HuH-7.5 (cell line): Measurements from ENCODE around the gene KCNJ10.

Experiments used
- DNase-seq: peaks from one replicate; pipeline ENCODE4 v3.0.0; 2011; ENCODE audit warnings: low spot score

KCNJ10 gene

DNA sequence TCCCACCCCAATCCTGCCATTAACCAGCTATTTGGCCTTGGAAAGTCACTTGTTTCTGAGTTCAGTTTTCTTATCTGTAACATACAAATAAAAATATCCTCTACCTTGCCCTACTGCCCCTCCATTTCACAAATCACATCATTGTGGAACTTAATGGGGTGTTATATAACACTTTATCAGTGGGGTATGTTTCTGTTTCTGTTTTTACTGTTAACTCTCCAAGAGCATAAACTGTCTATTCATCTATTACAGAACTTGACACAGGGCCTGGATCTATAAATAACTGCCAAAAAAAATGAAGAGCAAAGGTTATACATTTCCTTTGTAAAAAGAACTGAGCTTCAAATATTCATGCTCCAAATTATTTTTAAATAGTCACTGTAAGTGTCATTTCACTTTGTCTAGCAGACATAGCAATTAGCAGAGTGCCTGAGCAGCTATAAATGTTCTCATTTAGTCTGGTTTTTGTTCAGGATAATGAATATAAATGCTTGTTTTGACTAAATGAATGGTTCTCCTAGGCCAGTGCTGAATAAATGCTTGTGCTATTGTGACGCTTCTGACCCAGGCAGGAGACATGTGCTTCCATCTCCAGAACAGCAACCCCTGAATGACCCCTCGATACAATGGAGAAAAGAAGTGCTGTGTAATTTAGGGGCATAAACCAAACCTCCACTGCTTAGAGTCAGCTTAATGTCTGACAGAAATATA is 45.6 kb downstream of the KCNJ10 start:
- no peak for DNase-seq

DNA sequence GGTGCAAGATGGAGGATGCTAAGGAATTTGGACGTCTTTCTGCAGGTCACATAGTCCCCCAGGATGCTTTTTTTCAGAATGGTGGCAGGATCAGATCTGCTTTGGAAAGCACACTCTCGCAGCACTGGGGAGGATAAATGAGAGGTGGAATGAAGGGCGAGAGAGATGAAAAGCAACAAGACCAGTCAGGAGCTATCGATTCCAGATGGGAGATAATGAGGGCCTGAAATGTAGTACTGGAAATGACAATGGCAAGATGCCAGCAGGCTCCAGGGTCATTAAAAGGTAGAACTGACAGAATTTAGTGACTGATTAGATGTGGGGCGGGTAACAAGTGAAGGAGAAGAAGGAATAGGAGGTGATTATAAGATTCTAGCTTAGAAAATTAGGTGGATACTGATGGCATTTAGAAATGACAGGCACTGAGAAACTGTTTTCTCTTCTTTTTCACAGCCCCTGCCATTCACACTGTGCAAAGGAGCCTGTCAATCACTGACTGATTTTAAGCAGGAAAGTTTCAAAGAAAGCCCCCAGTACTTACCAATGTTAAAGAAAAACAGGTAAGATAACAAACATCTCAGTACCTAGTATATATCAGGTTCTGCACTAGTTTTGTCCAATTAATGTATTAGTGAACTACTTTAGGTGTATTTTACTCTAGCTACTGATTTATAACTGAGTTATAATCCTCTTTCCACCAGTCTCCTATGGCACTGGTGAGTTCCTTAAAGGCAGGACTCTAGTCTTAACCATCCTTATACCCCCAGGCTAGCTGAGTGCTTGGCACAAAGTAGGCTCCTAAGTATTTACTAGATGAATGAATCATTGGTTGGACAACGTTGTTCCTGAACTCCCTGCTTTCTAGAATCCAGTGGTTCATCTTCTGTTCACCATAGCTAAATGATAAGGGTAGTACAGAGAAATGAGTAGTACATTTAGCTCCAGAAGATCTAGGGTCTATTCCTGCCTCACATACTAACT is 47.3 kb downstream of the KCNJ10 start:
- no peak for DNase-seq

DNA sequence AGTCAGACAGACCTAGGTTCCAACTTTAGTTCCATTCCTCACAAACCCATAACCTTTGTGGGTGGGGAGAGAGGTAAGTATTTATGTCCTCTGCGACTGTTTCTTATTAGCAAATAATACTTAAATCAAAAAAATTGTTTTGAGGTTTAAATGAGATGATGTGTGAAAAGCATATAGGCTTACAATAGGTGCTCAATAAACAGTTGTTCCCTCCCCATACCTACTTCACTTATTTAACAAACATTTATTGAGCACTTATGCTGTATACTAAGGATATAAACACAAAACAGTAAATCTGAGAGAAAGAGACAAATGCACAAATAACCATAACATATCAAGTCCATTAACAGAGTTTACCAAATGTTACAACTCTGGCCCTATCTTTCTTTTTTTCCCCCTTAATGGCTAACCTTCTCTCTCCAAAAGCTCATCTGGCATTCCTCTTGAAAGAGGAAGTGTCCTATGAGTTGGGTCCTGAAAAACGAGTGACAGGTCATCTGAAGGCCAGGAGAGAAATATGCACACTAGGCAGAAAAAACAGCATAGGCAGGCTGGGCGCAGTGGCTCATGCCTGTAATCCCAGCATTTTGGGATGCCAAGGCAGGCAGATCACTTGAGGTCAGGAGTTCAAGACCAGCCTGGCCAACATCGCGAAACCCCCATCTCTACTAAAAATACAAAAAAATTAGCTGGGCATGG is 48.4 kb downstream of the KCNJ10 start:
- DNase-seq = no peak

DNA sequence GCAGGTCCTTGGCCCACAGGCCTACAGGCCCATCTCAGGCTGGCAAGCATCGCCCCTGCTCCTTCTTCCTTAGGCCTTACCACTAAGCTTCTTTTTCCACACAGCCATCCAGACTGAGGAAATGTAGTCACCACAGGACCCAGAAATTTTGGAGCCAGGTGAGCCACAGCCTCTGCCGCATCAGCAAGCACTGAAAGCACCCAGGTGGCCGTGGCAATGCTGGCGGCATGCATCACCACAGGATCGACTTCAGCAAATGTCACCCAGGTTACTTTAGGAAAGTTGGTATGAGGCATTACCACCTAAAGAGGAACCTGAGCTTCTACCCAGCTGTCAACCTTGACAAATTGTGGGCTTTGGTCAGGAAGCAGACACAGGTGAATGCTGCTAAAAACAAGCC is 49.8 kb downstream of the KCNJ10 start:
- no peak for DNase-seq

DNA sequence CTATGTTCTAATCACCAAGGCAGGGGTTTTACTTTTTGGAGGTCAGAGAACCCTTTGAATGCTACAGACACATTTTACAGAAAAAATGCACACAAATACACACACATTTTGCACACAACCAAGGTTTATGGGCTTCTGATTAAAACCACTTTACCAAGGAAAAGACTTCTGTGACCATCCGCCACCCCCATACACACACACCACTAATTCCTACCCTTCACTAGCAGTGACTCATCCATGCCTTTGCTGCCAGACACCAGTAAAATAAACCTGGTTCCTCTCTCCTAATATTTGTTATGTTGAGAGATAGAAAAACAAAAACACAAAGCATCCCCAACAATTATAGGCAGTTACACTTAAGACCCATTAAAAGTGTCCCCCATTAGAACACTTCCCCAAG is 51.1 kb downstream of the KCNJ10 start:
- DNase-seq = no peak

DNA sequence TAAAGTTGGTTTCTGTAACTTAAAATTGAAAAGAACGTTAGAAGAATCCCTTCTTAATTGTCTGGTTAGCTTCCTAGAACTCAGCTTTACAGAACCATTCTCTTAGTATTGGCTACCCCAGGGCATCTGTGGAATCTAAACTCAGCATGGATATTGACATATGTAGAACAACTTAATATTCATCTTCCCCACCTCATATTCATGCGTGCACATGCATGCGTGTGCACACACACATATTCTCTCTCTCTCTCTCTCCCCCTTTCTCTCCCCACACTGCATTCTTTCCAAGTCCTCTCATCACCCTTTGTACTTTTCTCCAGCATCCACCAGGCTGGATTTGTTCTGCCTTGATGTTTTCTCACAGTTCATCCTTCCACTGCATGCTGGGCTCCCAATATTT is 51.6 kb downstream of the KCNJ10 start:
- DNase-seq = no peak

DNA sequence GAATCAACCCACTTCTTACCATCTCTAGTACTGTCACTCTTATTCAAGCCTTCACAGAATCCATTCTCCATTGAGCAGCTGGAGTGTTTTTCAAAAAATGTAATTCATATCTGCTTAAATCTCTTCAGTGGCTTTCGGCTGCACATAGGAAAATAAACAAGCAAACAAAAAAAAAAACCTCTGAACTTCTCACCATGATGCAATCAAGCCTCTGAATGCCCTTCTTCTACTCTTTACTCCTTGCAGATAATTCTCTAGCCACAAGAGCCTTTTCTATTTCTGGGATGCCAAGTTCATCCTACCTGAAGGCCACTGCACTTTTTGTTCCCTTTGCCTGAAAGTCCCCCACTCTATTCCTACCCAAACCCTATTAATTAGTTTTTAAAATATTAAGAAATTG is 52.4 kb downstream of the KCNJ10 start:
- DNase-seq = no peak

DNA sequence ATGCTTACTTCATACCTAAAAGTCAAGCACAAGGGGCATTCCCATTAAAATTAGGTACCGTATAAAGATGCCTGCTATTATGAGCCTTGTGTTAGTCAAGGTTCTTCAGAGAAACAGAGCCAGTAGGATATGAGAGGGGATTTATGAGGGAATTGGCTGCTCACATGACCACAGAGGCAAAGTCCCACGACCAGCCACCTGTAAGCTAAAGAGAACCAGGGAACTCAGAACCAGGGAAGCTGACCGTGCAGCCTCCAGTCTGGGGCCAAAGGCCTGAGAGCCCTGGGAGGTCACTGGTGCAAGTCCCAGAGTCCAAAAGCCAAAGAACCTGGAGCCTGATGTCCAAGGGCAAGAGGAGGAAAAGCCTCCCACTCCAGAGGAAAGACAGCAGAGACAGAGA is 58.2 kb downstream of the KCNJ10 start:
- no peak for DNase-seq

DNA sequence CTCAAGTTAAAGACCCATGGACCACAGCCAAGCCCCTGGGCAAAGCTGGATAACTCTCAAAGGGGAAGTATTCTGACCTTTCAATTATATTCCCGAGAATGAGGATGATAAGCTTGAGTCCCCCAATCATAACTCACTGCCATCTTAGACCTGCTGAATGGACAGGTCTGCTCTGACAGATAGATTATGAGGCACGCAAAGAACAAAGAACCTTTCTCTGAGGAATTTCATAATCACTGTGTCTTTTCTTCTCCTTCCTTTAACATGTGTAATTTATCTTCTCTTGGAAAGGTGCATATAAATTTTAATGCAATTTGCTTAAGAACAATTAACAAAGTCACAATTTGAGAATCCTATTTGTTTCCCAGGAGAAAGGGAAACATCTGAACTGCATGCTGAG is 60.2 kb downstream of the KCNJ10 start:
- no peak for DNase-seq

DNA sequence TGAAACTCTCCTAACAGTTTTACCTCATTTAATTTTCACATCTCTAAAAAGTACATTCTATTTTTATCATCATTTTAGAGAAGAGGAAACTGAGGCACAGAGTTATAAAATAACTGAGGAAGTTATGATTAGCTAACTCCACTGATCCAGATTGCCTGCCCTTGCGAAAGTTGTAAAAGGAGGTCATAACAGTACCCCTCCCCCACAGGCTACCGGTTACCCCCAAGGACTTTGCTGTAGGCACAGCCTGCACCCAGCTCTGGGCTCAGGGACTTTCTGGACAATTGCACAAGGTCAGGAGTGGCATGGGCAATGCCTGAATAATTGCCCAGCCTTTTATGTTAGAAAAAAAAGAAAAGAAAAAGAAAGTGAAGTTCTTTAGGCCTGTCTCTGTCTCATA is 60.9 kb downstream of the KCNJ10 start:
- no peak for DNase-seq

DNA sequence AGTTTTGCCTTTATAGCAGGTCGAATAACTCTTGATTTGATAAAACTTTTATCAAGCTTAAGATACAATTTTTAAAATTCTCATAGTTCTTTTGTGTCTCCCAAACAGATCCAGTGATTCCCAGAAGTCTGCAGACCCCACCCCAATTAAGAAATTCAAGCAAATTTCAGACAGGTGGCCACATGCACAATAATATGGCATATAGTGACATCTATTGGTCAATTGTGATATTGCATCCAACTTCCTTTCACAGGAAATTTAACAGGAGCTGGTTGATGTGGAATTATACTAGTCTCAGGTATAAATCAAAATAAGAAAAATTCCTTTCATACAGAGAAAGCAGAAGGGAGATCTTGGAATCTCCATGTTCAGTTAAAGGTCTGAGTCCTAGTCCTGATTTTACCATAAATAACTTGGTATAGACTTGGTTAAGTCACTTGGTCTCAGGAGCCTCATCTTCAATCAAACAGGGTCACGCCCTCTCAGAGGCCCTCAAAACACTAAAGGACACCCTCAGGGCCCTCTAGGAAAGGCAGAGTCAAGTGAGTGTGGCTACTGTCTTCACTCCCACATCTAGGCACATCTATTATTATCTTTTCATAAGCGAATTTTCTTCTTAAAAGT is 62.3 kb downstream of the KCNJ10 start:
- DNase-seq = no peak

DNA sequence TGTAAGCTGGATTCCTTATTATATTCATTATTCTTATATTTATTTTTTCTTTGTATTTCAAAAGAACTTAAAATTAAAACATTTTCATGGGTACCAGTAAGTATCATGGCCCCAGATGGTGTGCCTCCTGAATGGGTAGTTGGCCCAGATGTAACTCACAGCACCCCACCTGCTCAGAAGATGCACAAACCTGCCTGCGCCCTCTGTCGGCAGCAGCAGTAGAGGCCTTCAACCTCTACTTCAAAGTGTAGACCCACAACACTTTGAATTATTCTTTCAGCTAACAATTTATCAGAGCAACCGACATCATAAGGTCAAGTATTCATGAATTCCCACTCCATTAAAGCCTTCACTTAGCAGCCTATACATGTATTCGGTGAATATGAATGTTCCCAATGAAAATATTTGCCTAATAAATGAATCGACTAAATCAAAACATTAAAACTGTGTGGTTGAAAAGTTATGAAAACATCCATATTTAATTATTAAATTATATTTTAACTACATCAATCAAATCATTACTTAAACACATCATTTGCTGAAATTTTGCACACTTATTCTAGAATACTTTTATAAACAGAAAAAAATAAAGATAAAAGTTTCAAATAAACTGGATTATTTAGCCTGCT is 63.5 kb downstream of the KCNJ10 start:
- peak; percentile 38 for DNase-seq

DNA sequence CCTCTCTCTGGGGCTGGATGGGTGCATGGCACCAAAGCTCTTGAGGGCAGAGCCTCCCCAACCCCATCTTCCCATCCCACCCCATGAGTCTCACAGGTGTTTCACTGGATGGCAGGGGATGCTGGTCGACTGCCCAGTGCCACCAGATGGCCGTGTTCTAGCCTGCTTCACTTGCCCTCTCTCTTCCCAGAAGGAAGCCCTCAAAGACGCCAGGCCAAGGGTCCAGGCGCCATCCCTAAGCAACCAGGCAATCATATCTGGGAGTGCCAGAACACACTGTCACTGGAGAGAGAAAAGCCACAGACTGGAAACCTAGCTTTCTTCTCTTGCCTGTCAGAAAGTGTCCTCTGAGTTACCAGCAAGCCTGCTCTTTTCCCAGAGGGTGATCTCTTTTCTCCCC is 64.9 kb downstream of the KCNJ10 start:
- no peak for DNase-seq

DNA sequence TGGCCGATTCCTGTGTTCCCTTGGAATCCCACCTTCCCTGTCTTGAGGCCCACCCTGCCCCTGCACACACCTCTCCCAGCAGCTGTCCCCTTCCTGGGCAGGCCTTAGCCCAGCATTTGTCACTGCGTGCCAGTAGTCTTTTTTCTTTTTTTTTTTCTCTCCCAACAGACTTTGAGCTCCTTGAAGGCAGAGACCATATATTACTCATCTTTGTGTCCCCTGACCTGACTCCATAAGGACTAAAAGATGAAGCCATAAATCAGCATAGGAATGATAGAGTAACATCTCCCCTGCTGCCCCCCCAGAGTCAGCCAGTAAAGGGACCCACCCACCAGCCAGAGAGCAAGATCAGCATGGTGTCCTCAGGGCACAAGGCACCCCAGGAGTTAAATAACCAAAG is 65.5 kb downstream of the KCNJ10 start:
- no peak for DNase-seq

DNA sequence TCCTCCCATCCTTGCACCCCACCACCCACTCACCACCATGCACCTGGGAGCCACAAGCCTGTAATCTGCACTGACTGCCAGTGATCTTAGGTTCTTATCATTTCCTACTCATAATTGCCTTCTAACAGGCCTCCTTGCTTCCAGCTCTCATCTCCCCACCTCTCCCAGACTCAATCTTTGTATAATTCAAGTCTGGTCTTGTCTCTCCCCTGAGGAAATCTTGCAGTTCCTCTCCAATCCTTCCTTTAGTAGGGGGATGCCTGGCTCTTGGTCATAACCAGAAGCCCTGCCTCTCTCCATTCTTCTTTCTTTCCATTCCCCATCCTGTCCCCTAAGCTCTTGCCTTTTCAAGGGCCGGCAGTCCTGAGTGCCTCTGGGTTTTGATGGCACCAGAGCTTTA is 66.0 kb downstream of the KCNJ10 start:
- DNase-seq = no peak

DNA sequence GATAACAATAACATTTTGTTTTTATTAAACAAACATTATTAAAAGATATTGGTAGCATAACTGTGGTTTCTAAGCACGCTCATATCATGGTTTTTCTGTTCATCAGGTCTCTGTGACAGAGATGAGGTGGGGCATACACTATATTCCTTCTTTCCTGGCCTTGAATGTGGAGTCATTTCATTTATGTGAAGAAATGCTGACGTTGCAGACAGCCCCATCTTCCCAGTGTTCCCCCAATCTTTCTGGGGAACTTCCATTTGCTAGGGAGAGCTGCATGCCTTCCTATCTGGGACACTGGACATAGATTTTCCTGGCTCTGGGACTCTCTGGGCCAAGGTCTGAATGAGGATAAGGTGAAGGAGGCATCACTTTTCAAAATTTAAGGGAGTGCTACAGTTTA is 68.5 kb downstream of the KCNJ10 start:
- no peak for DNase-seq

DNA sequence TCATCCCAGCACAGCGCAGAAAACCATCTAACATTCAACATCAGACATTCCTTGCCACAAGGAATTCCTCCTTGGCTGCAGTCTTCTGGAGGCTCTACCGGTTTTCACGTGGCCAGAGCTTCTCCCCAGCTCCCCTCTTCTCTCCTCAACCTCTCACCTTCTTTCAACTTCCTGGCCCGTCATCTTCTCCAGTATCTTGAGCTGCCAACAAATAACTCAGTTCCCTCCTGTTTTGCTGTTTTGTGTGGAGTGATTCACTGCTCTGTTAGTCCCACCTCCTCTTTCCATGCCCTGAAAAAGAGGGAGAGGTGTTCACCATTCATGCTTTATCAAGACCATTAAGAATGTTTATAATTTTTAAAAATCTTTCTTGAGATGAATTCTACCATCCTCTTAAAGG is 70.8 kb downstream of the KCNJ10 start:
- DNase-seq = no peak

DNA sequence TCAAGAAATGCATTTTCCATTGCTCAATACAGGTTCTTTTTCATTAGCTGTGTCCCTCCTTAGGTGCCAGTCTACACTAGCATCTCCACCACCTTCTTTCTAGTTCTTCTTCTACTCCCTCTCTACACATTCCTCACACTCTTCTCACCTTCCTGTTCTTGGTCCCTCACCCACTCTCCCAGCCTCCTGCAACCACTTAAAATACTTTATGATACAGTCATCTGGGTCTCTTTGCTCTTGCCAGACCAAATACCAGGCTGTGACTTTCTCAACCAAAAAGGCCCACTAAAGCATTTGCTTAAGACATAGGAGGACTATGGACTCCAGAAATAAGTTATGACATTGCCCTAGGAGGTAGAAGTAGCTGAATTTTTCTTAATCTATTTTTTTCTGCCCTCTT is 73.3 kb downstream of the KCNJ10 start:
- DNase-seq = no peak

DNA sequence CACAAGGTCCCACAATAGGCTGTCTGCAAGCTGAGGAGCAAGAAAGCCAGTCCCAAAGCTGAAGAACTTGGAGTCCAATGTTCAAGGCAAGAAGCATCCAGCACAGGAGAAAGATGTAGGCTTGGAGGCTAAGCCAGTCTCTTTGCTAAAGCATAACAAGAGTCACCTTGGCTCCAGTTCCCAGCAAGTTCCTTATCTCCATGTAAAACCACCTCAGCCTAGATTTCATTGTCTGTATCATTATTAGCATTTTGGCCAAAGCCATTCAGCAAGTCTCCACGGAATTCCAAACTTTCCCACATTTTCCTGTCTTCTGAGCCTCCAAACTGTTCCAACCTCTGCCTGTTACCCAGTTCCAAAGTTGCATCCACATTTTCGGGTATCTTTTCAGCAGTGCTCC is 75.1 kb downstream of the KCNJ10 start:
- no peak for DNase-seq

DNA sequence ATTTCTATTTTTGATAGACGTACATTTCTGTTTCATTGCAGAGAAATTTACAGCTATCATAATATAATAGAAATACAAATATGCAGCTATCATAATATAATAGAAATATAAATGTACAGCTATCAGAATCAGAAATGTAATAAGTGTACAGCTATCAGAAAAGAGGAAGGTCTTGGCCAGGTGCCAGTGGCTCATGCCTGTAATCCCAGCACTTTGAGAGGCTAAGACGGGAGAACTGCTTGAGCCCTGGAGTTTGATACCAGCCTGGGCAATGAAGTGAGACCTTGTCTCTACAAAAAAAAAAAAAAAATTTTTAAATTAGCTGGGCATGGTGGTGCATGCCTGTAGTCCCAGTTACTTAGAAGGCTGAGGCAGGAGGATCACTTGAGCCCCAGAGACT is 76.0 kb downstream of the KCNJ10 start:
- DNase-seq = no peak

DNA sequence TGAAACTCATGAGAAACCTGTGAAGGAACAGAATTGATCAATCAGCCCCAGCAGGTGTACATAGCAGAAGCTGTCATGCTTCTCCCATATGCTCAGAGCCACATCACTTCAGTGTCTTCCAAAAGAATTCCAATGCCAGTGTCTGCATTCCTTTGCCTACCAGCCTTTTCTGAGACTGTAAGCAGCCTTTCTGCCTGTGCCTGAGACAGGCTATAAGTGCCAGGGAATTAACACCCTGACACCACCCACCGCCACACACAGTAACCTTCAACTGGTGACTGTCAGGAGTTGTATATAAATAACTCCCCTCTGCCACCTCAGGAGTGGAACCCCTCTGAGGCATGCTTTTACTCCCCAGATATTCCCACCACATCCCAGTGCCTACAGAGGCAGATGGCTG is 77.8 kb downstream of the KCNJ10 start:
- no peak for DNase-seq

DNA sequence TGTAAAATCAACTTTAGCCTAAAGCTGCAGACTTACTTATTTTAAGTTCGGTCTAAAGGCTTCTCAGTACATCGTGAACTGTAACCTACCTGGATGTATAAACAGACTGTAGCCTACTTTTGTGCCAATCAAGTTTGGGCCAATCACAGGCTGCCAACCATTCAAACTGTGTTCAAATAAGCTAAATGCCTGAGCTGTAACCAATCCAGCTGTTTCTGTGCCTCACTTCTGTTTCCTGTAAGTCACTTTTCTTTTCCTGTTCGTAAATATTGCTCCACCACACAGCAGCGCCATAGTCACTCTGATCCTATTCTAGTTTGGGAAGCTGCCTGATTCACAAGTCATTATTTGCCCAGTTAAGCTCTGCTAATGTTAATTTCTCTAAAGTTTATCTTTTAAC is 78.4 kb downstream of the KCNJ10 start:
- DNase-seq = no peak
